Measurements from ENCODE around the gene ITGA2.

GRCh38 chr5:52996979-52997378 lies 7.8 kb downstream of the ITGA2 start:
- TF ChIP-seq ZFX (CRISPR knock-in tag; IDR thresholded peaks at IDR 0.05) (no peak), CTCF (IDR thresholded peaks at IDR 0.05 in 2 of 3, conservative IDR thresholded peaks at IDR 0.05 in 1 of 3; ENCODE audit: insufficient read depth in 2 of 3, low read depth in 1 of 3, low read length in 3 of 3) (no peak), TCF7L2 (IDR thresholded peaks at IDR 0.05; ENCODE audit: low read depth, low read length) (no peak), MYC (IDR thresholded peaks at IDR 0.05; ENCODE audit: low read depth, low read length) (no peak), MYC (CRISPR knock-in tag; IDR thresholded peaks at IDR 0.05; ENCODE audit: borderline replicate concordance, low read depth) (no peak), RAD21 (CRISPR knock-in tag; conservative IDR thresholded peaks at IDR 0.05 in 1 of 2, IDR thresholded peaks at IDR 0.05 in 1 of 2) (no peak), POLR2AphosphoS5 (IDR thresholded peaks at IDR 0.05; ENCODE audit: control insufficient read depth, insufficient read depth, low read depth, low read length) (no peak), HOMEZ (CRISPR knock-in tag; IDR thresholded peaks at IDR 0.05) (no peak), RAD51 (IDR thresholded peaks at IDR 0.05; ENCODE audit: borderline replicate concordance, low read depth) (no peak)

All from K562 (cell line).